Kasumi-1 (cell line): ENCODE data around the gene FAM234A.
"Not testable (repeated sequence)": the region's sequence is repeated elsewhere in the genome, so short reads cannot be mapped to it uniquely, and the experiment has no call there.

Experiments used
- DNase-seq, 2 experiments: peaks; one replicate each; lab custom pipeline; 2025; lab: John Stamatoyannopoulos, UW

FAM234A gene

GRCh38 chr16:230351-230750, 4.3 kb upstream of the FAM234A start:
- not testable (repeated sequence) for DNase-seq

DNA sequence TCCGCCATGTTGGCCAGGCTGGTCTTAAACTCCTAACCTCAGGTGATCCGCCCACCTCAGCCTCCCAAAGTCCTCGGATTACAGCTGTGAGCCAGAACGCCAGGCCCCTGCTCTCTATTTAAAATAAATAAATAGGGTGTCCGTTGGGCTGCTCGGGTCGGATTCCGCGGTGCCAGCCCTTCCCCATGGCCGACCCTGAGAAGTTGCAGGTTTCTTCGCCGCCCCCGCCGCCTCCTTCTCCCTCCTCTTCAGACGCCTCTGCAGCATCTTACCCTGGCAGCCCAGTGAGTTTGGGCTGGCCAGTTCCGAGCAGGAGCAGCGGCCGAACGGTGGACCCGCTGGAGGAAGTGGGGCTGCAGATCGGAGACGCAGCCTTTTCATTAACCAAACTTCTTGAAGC, 3.7 kb upstream of the FAM234A start:
- DNase-seq: no peak

DNA sequence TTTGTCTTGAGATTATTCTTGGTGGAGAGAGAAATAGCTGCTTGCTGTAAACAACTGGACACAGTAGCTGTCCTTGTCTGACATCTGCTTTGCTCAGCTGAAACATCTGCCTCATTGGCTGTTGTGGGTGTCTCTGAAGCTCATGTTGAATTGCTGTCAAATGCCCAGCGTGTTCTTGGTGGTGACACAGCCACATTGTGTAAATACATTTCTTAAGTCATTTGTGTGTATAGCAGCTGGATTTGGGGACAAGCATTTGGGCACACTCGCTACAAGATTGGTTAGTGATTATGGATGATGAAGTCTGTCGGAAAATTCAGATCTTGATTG, 5.3 kb downstream of the FAM234A start:
- no peak for DNase-seq

DNA sequence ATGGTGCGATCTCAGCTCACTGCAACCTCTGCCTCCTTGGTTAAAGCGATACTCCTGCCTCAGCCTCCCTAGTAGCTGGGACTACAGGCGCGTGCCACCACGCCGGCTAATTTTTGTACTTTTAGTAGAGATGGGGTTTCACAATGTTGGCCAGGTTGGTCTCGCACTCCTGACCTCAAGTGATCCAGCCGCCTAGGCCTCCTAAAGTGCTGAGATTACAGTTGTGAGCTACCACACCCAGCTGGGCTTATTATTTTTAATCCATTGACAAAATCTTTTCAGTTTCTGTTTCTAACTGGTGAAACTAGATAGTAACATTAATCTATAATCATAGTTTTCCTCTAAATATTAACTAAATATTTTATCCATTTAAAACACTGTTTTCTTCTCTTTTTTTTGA, 5.9 kb downstream of the FAM234A start:
- DNase-seq: no peak

- no peak for DNase-seq
Measured at GRCh38 chr16:242281-242680, 7.7 kb downstream of the FAM234A start.

- DNase-seq: no peak
Measured at GRCh38 chr16:243348-243747, 8.7 kb downstream of the FAM234A start.

GRCh38 chr16:245105-245504, 10.5 kb downstream of the FAM234A start:
- DNase-seq: no peak

DNA sequence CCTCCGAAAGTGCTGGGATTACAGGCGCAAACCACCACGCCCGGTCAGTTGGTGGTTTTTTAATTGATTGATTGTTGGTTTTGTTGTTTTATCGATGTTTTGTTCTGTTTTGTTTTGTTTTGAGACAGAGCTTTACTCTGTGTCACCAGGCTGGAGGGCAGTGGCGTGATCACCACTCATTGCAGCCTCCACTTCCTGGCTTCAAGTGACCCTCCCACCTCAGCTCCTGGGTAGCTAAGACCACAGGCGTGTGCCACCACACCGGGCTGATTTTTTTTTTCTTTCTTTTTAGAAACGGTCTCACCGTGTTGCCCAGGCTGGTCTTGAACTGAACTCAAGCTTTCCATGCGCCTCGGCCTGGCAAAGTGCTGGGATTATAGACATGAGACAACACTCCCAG, 12.4 kb downstream of the FAM234A start:
- DNase-seq: no peak

DNA sequence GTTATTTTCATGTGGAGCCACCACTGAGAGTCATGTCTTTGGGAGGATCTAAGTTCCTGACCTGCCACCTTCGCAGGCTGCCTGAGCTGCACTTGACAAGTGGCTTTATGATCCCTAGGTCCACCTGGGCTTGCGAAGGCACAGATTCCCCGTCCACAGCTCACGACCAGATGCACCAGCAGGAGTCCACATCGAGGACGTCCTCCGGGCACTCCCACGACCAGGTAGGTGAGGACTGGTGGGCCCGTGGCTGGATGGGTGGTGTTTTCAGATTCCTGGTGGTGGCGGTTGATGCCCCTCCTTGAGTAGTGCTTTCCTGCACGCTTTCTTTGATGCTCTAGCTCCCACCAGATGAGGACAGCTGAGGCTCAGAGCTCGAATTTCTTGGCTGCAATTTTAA, 14.8 kb downstream of the FAM234A start:
- DNase-seq: no peak

DNA sequence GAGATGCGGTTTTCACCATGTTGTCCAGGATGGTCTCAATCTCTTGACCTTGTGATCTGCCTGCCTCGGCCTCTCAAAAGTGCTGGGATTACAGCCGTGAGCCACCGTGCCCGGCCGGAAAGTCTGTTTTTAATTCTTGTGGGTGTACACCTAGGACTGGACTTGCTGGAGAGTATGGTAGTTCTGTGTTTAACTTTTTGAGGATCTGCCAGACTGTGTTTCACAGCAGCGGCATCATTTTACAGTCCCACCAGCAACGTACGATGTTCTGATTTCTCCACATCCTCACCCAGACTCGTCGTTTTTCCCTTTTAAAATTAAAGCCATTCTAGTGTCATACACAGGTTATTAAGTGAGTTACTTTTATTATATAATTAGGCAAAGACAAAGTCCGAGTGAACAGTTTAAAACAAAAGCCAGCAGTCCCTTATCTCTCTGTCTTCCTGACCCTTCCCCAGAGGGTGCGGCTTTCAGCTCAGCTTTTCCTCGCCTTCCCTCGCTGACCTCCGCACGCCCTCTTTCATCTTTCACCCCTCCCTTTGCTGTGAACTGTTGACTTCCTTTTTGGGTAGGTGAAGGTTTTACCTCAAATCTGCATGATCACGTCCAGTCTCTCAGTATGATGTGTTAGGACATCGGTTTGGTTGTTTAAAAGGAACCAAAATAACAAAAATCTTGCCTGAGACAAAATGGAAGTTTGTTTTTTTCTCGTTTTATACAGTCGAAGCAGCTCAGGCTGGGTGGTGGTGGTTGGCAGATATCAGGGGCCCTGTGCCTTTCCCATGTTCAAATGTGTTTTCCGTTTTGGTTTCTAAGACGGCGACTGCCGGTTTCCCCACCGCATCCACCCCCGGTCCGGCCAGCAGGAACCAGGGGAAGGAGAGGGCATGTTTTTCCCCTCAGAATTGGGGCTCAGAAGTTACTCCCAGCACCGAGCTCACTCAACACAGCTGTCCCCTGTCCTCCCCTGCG, 18.0 kb downstream of the FAM234A start:
- DNase-seq: peak; percentile 29 to 40

DNA sequence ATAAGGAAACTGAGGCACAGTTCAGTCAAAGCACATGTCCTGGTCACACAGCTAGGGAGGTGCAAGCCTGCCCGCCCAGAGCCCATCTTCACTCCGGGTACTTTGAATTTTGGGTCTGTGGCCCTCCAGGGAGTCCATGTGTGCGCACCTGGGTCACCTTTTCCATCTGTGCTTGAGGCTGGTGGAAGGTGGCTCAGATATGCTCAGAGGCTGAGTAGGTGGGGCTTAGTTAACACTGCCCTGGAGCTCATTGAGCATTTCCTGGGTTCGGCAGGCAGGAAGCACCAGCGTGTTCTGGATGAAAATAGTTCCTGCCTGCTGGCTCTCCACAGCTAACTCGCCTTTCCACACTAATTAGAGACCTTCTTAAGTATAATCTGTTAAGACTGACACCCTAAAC, 19.2 kb downstream of the FAM234A start:
- DNase-seq: peak; percentile 10 to 16

GRCh38 chr16:254461-254860, 19.8 kb downstream of the FAM234A start:
- no peak for DNase-seq

- no peak for DNase-seq
Measured at GRCh38 chr16:255183-255582, 20.6 kb downstream of the FAM234A start.

GRCh38 chr16:258091-258490, 23.5 kb downstream of the FAM234A start:
- not testable (repeated sequence) for DNase-seq

DNA sequence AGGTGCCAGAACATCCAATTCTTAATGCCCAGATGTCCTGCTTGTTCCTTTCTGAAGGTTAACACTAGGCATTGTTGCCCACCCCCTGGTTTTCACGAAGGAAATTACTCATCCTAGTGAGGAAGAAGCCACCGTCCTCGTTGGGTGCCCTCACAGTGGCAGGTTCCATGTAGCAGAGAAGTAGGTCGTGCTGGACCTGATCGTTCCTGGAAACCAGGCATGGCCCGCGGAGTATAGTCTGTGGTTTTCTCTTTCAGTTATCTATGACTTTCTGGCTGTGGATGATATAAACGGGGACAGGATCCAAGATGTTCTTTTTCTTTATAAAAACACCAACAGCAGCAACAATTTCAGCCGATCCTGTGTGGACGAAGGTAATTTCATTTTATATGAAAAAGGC, 24.6 kb downstream of the FAM234A start:
- DNase-seq: no peak

- no peak for DNase-seq
Measured at GRCh38 chr16:259814-260253, 25.2 kb downstream of the FAM234A start.

DNA sequence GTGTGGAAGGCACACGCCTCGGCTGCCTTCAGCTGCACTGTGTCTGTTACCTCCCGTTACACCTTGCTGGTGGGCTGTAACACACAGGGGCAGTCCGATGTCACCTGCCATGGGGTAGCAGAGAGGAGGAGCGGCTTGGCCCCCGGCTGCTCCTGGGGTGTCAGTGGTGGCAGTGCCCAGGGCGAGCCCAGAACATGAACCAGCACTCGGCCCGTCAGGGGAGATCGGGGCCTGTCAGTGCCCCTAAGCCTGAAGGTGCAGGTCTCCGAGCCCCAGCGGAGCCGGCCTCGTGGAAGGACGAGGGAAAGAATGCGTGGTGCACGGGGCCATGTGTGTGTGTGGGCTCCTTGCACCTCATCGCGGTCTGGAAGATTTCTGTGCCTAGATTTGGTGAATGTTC, 25.7 kb downstream of the FAM234A start:
- DNase-seq: no peak

DNA sequence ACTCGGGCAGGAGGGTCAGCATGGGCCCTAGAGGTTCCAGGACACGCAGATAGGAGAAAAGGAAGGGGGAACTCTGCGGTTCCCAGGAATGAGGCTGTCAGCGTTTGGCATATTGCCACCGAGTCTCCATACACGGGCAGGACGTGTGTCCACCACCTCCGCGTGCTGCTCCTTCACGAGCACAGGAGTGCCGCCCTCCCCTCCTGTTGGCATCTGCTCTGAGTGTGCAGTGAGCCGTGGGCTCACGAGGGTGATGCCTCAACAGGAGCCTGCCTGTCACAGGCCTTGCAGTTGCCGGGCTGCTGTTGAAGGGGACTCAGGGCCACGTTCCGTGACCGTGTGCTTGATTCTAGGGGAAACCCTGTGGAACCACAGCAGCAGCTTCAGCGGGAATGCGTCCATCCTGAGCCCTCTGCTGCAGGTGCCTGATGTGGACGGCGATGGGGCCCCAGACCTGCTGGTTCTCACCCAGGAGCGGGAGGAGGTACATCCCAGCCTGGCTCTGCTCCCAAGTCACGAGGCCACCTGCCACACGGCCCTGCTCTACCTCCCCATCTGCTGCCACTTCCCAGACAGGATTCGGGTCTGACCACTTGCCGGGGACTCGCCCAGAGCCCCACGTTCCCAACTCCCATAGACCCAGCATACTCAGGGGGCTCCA, 26.5 kb downstream of the FAM234A start:
- DNase-seq: no peak

GRCh38 chr16:262121-262745, 27.6 kb downstream of the FAM234A start:
- DNase-seq: no peak

DNA sequence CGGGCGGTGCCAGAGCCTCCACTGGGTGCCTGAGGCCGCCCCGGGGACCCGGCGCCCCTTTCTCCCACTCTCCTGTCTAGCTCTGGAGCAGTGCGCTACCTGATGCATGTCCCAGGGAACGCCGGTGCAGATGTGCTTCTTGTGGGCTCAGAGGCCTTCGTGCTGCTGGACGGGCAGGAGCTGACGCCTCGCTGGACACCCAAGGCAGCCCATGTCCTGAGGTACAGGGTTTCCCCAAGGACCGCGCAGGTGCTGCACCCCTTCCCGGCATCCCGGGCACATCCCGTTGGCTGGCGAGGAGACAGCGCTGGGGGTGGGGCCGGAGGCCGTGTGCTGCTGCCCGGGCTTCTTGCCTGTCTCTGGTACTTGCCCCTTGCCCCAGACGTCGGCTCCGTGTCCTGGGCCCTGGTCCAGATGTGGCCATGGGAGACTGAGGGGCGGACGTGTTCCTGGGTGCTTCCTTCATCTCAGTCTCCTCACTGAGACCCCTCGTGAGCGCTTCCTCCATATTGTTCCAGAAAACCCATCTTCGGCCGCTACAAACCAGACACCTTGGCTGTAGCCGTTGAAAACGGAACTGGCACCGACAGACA, 28.7 kb downstream of the FAM234A start:
- DNase-seq: no peak

DNA sequence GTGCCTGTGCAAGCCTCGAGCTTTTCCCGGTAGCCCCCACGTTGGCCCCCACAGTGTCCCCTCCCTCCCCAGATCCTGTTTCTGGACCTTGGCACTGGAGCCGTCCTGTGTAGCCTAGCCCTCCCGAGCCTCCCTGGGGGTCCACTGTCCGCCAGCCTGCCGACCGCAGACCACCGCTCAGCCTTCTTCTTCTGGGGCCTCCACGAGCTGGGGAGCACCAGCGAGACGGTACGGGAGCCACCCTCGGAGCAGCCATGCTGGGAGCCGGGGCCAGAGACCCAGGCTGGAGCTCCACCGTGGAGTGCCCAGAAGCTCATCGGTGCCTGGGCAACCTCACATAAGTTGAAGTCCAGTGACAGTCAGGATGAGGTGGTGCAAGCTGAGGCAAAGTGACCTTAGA, 29.3 kb downstream of the FAM234A start:
- no peak for DNase-seq

GRCh38 chr16:264440-264951, 29.9 kb downstream of the FAM234A start:
- DNase-seq: no peak
